IMR-90 (cell line): Measurements from ENCODE around the gene HORMAD1. TPM values are rescaled to one million over a fixed set of nuclear protein-coding genes. Genes with fewer than 3 reads are reported as not detected.
"Not testable (repeated sequence)": the region's sequence is repeated elsewhere in the genome, so short reads cannot be mapped to it uniquely, and the experiment has no call there.

Experiments
- ATAC-seq: fragments of 200-7000 bp; cut with Tn5 transposase; 2 replicates; pipeline ENCODE4 v1.9.1; 2020; ENCODE audit warnings: low read depth, mild to moderate bottlenecking, moderate library complexity
- BruUV-seq: library from RNA; stranded (reverse); fragments of 400-500 nt; replicated peaks from 2 replicates; lab custom pipeline; 2021; lab: Mats Ljungman, UMichigan
- CTCF ChIA-PET: fragments of 300-600 bp; formaldehyde crosslinking; extraction: SDS; loops from one replicate; lab custom pipeline; 2021; ENCODE audit warnings: antibody characterized with exemption; lab: Yijun Ruan, JAX
- POLR2A ChIA-PET: fragments of 300-600 bp; sonication (Branson Sonifier 250); formaldehyde crosslinking; loops from one replicate; lab custom pipeline; 2022; ENCODE audit warnings: antibody characterized with exemption; ENCODE audit not compliant: unreplicated experiment; lab: Charles Lee
- DNase-seq: peaks from one replicate; pipeline ENCODE4 v3.0.0; 2013
- H2AFZ ChIP-seq: replicated peaks from 2 replicates; pipeline ENCODE3; 2013; ENCODE audit warnings: low read length, mild to moderate bottlenecking; ENCODE audit not compliant: poor library complexity
- H2AK5ac ChIP-seq: 2 replicates; pipeline ENCODE4 v1.6.1; 2013; ENCODE audit warnings: low read depth, low read length, inconsistent platforms
- H2AK9ac ChIP-seq: replicated peaks from 2 replicates; pipeline ENCODE3; 2013; ENCODE audit warnings: mild to moderate bottlenecking, low read depth, low read length, moderate library complexity; ENCODE audit not compliant: poor library complexity
- H2BK120ac ChIP-seq: 2 replicates; pipeline ENCODE4 v1.6.1; 2013; ENCODE audit warnings: low read depth, low read length, inconsistent platforms
- H2BK15ac ChIP-seq: 3 replicates; pipeline ENCODE4 v1.6.1; 2013; ENCODE audit warnings: low read depth, low read length, inconsistent platforms
- H2BK20ac ChIP-seq: 2 replicates; pipeline ENCODE4 v1.6.1; 2013; ENCODE audit warnings: low read depth, mild to moderate bottlenecking, inconsistent platforms, low read length, moderate library complexity
- H2BK5ac ChIP-seq: 2 replicates; pipeline ENCODE4 v1.6.1; 2013; ENCODE audit warnings: mild to moderate bottlenecking, low read depth, low read length, inconsistent platforms; ENCODE audit not compliant: poor library complexity, severe bottlenecking
- H3K14ac ChIP-seq: replicated peaks from 2 replicates; pipeline ENCODE4 v1.6.1; 2013; ENCODE audit warnings: low read depth, low read length, inconsistent platforms
- H3K18ac ChIP-seq: 2 replicates; pipeline ENCODE4 v1.6.1; 2013; ENCODE audit warnings: low read depth, low read length, control low read depth
- H3K23ac ChIP-seq: 2 replicates; pipeline ENCODE4 v1.6.1; 2013; ENCODE audit warnings: low read depth, low read length, inconsistent platforms
- H3K27ac ChIP-seq: 2 replicates; pipeline ENCODE4 v1.5.1; 2013; ENCODE audit warnings: mild to moderate bottlenecking, control low read depth, low read length; ENCODE audit not compliant: insufficient read depth
- H3K27me3 ChIP-seq: 2 replicates; pipeline ENCODE4 v1.6.1; 2013; ENCODE audit warnings: low read length; ENCODE audit not compliant: control insufficient read depth, insufficient read depth
- H3K36me3 ChIP-seq: 2 replicates; pipeline ENCODE4 v1.6.1; 2013; ENCODE audit warnings: low read length, mixed read lengths; ENCODE audit not compliant: control insufficient read depth, insufficient read depth
- H3K4ac ChIP-seq: 2 replicates; pipeline ENCODE4 v1.6.1; 2013; ENCODE audit warnings: low read depth, low read length, inconsistent platforms
- H3K4me1 ChIP-seq: 2 replicates; pipeline ENCODE4 v1.6.1; 2013; ENCODE audit warnings: low read length, mixed read lengths; ENCODE audit not compliant: control insufficient read depth, insufficient read depth
- H3K4me2 ChIP-seq: 2 replicates; pipeline ENCODE4 v1.6.1; 2013; ENCODE audit warnings: low read depth, mild to moderate bottlenecking, control low read depth, low read length, moderate library complexity
- H3K4me3 ChIP-seq: 2 replicates; pipeline ENCODE4 v1.5.1; 2013; ENCODE audit warnings: low read depth, mild to moderate bottlenecking, control low read depth, low read length, moderate library complexity; ENCODE audit not compliant: insufficient read depth
- H3K56ac ChIP-seq: 2 replicates; pipeline ENCODE4 v1.6.1; 2013; ENCODE audit warnings: low read length, inconsistent platforms; ENCODE audit not compliant: insufficient read depth; ENCODE audit errors: extremely low read depth
- H3K79me1 ChIP-seq, 2 experiments: 2 replicates each; pipeline ENCODE4 v1.6.1; 2013; ENCODE audit warnings: low read length in 2 of 2, inconsistent platforms in 1 of 2, low read depth in 1 of 2
- H3K9ac ChIP-seq: 2 replicates; pipeline ENCODE4 v1.6.1; 2013; ENCODE audit warnings: low read depth, low read length, control low read depth
- H3K9me1 ChIP-seq: 2 replicates; pipeline ENCODE4 v1.6.1; 2013; ENCODE audit warnings: low read length, inconsistent platforms; ENCODE audit not compliant: insufficient read depth
- H3K9me3 ChIP-seq: 2 replicates; pipeline ENCODE4 v1.6.1; 2013; ENCODE audit warnings: low read length; ENCODE audit not compliant: control insufficient read depth, insufficient read depth
- H4K20me1 ChIP-seq: 2 replicates; pipeline ENCODE4 v1.6.1; 2013; ENCODE audit warnings: low read length, inconsistent platforms; ENCODE audit not compliant: insufficient read depth
- H4K5ac ChIP-seq: 2 replicates; pipeline ENCODE4 v1.6.1; 2013; ENCODE audit warnings: mild to moderate bottlenecking, low read depth, low read length, control low read depth
- H4K8ac ChIP-seq, 2 experiments: 2 replicates each; pipeline ENCODE4 v1.6.1; 2013; ENCODE audit warnings: low read depth in 2 of 2, low read length in 2 of 2, control low read depth in 1 of 2, inconsistent platforms in 1 of 2
- H4K91ac ChIP-seq: 2 replicates; pipeline ENCODE4 v1.6.1; 2013; ENCODE audit warnings: low read depth, low read length, inconsistent platforms; ENCODE audit not compliant: insufficient read depth
- WGBS, 2 experiments: methylation state at CpG; one replicate each; pipeline versions ENCODE4 v1.1.5 to v1.1.7; 2013; ENCODE audit warnings: missing lambda C conversion rate in 2 of 2; ENCODE audit not compliant: insufficient read length in 1 of 2; ENCODE audit errors: extremely low coverage in 2 of 2; 5-methylcytosine and 5-hydroxymethylcytosine counted together
- dilution Hi-C: fragments of 300-500 bp; cut with HindIII; formaldehyde crosslinking; loops from one replicate; pipeline ENCODE4 v1.14.3; 2018; ENCODE audit warnings: low sequenced_read_pairs; ENCODE audit not compliant: unreplicated experiment
- in situ Hi-C: fragments of 300-500 bp; cut with MboI; formaldehyde crosslinking; loops from 3 replicates; pipeline ENCODE4 v1.14.3; 2019; ENCODE audit warnings: low sequenced_read_pairs, inconsistent platforms, mixed read lengths
- intact Hi-C: fragments of 100-400 bp; cut with micrococcal nuclease; formaldehyde crosslinking; loops from 2 replicates; pipeline ENCODE4 v1.10.0; 2022
- polyA plus RNA-seq, 3 experiments: library from polyadenylated mRNA; depleted of rRNA; stranded (reverse); fragments of >200 nt; gene quantifications; 2 replicates each; pipeline ENCODE4 v1.2.3, GENCODE V29; 2012; ENCODE audit warnings: low replicate concordance in 1 of 3
- total RNA-seq: library from RNA; depleted of rRNA; stranded (reverse); fragments of >200 nt; gene quantifications from 2 replicates; pipeline ENCODE4 v1.2.3, GENCODE V29; 2012

Gene HORMAD1
- total and polyA plus RNA-seq, 2 of the 4 experiments (the other 2 are of a cell fraction), result not detected

GRCh38 chr1:150765977-150766301 lies 45.2 kb upstream of the HORMAD1 start:
- peak overlapping the region; percentile 35; the same call in 1 of the 2 replicates for H2AK5ac ChIP-seq
- H3K4me2 ChIP-seq, result 0 out of 2 replicates have a peak overlapping the region, but pooled peaks have one; percentile 71
- H3K27me3 ChIP-seq, H2BK20ac ChIP-seq, intact Hi-C loops, H2AK9ac ChIP-seq, H4K20me1 ChIP-seq, H3K9me3 ChIP-seq, H3K4me3 ChIP-seq, BruUV-seq, H3K36me3 ChIP-seq, ATAC-seq, H3K9me1 ChIP-seq, H3K23ac ChIP-seq, H3K79me1 ChIP-seq, POLR2A ChIA-PET, H2AFZ ChIP-seq, DNase-seq, dilution Hi-C loops, in situ Hi-C loops, H4K91ac ChIP-seq, H3K27ac ChIP-seq, H3K56ac ChIP-seq, H3K9ac ChIP-seq: not testable (repeated sequence)
- WGBS, 2 experiments, result no CpG with 5 or more reads among the region's 1 CpG
- CTCF ChIA-PET, result interaction anchor here (0.5 to 0.6 kb wide), 2 partner anchors 16 to 144 kb away, joined by 3 to 4 read pairs; no protein-coding TSS in a partner anchor
- peak overlapping the region; percentile 70; the same call in 1 of the 2 replicates for H3K4ac ChIP-seq
- H3K4me1 ChIP-seq, result peaks cover 11% of the 10 kb centered on the region
- H3K18ac ChIP-seq, result peak overlapping the region; percentile 99
- peak overlapping the region; percentile 51 for H3K14ac ChIP-seq
- peak overlapping the region; percentile 89 for H4K5ac ChIP-seq
- H2BK5ac ChIP-seq, result peak overlapping the region; percentile 2
- 0 out of 3 replicates have a peak overlapping the region, but pooled peaks have one; percentile 15 for H2BK15ac ChIP-seq
- peak overlapping the region; percentile 61; the same call in 1 of the 2 replicates for H2BK120ac ChIP-seq
- H4K8ac ChIP-seq, result peak overlapping the region; percentile 22 to 61; a peak in 1 of 4 replicates
